DOHH2 (cell line): ENCODE results near the gene DCXR.

Experiments
- CTCF ChIP-seq: fragments of 200-600 bp; sonication (generic); IDR thresholded peaks from one replicate; pipeline ENCODE4 v1.5.1; 2014; ENCODE audit warnings: antibody characterized with exemption, mild to moderate bottlenecking, low read depth, low read length; ENCODE audit not compliant: poor library complexity, severe bottlenecking
- EZH2phosphoT487 ChIP-seq: fragments of 200-600 bp; sonication (generic); IDR thresholded peaks from 2 replicates; pipeline ENCODE4 v1.6.1; 2017; ENCODE audit warnings: borderline replicate concordance, mild to moderate bottlenecking, antibody characterized with exemption, low read length, moderate library complexity, mixed read lengths

- TF ChIP-seq CTCF = no peak
- no peak for TF ChIP-seq EZH2phosphoT487
Measured at GRCh38 chr17:82009413-82009812, 28.1 kb downstream of the DCXR start.
